PC-3 (cell line): ENCODE data around the gene KCNG1. TPM values are rescaled to one million over a fixed set of nuclear protein-coding genes. Genes with fewer than 3 reads are reported as not detected.

Source experiments
- ATAC-seq: fragments of 200-7000 bp; cut with Tn5 transposase; 2 replicates; pipeline ENCODE4 v1.9.1; 2020; ENCODE audit warnings: mild to moderate bottlenecking, moderate library complexity
- BruUV-seq: library from RNA; stranded (reverse); fragments of 400-500 nt; replicated peaks from 2 replicates; lab custom pipeline; 2021; lab: Mats Ljungman, UMichigan
- CTCF ChIA-PET: fragments of 300-600 bp; sonication (Branson Sonifier 250); formaldehyde crosslinking; loops from one replicate; lab custom pipeline; 2022; ENCODE audit warnings: antibody characterized with exemption; lab: Charles Lee
- POLR2A ChIA-PET: fragments of 300-600 bp; sonication (Branson Sonifier 250); formaldehyde crosslinking; loops from one replicate; lab custom pipeline; 2022; ENCODE audit warnings: antibody characterized with exemption; ENCODE audit not compliant: unreplicated experiment; lab: Charles Lee
- DNase-seq: peaks from one replicate; pipeline ENCODE4 v3.0.0-alpha.2; 2015
- H2AFZ ChIP-seq: fragments of 300-600 bp; sonication (generic); 2 replicates; pipeline ENCODE4 v1.6.0; 2016; ENCODE audit warnings: antibody characterized with exemption, low read length
- H3F3A ChIP-seq: fragments of 300-600 bp; sonication (generic); one replicate; pipeline ENCODE4 v1.6.0; 2017; ENCODE audit warnings: antibody characterized with exemption, low read length, control low read depth, mild to moderate bottlenecking; ENCODE audit not compliant: unreplicated experiment
- H3K27ac ChIP-seq: fragments of 300-600 bp; sonication (generic); 2 replicates; pipeline ENCODE4 v1.5.1; 2016; ENCODE audit warnings: mild to moderate bottlenecking, low read length
- H3K27me3 ChIP-seq: fragments of 300-600 bp; sonication (generic); 2 replicates; pipeline ENCODE4 v1.6.1; 2016; ENCODE audit warnings: low read length, mixed read lengths
- H3K36me3 ChIP-seq: fragments of 300-600 bp; sonication (generic); 2 replicates; pipeline ENCODE4 v1.6.1; 2016; ENCODE audit warnings: low read depth, mixed run types, low read length, mixed read lengths
- H3K4me1 ChIP-seq: fragments of 300-600 bp; sonication (generic); 2 replicates; pipeline ENCODE4 v1.5.1; 2016; ENCODE audit warnings: low read length; ENCODE audit not compliant: insufficient read depth
- H3K4me2 ChIP-seq: fragments of 300-600 bp; sonication (generic); 2 replicates; pipeline ENCODE4 v1.6.0; 2016; ENCODE audit warnings: low read length
- H3K4me3 ChIP-seq: fragments of 300-600 bp; sonication (generic); 2 replicates; pipeline ENCODE4 v1.5.1; 2016; ENCODE audit warnings: mild to moderate bottlenecking, low read length, mixed read lengths
- H3K79me2 ChIP-seq: fragments of 300-600 bp; sonication (generic); 2 replicates; pipeline ENCODE4 v1.6.1; 2017; ENCODE audit warnings: low read length, mixed read lengths
- H3K9ac ChIP-seq: fragments of 300-600 bp; sonication (generic); 2 replicates; pipeline ENCODE4 v1.6.0; 2016; ENCODE audit warnings: mild to moderate bottlenecking, low read length
- H3K9me2 ChIP-seq: fragments of 300-600 bp; sonication (generic); replicated peaks from 2 replicates; pipeline ENCODE4 v1.6.1; 2016; ENCODE audit warnings: mixed run types, low read length, mixed read lengths
- H3K9me3 ChIP-seq: fragments of 300-600 bp; sonication (generic); 2 replicates; pipeline ENCODE4 v1.6.1; 2016; ENCODE audit warnings: low read length, mixed read lengths
- H4K20me1 ChIP-seq: fragments of 300-600 bp; sonication (generic); 2 replicates; pipeline ENCODE4 v1.6.1; 2016; ENCODE audit warnings: low read length, mixed read lengths
- CTCF ChIP-seq: fragments of 300-600 bp; sonication (generic); conservative IDR thresholded peaks from 2 replicates; pipeline ENCODE4 v1.5.1; 2017; ENCODE audit warnings: antibody characterized with exemption, low read depth, mild to moderate bottlenecking, low read length
- EZH2 ChIP-seq: fragments of 300-600 bp; sonication (generic); IDR thresholded peaks from one replicate; pipeline ENCODE4 v1.6.1; 2017; ENCODE audit warnings: antibody characterized with exemption, mild to moderate bottlenecking, low read length; ENCODE audit not compliant: unreplicated experiment
- EZH2phosphoT487 ChIP-seq: fragments of 300-600 bp; sonication (generic); IDR thresholded peaks from 2 replicates; pipeline ENCODE4 v1.6.1; 2018; ENCODE audit warnings: mild to moderate bottlenecking, antibody characterized with exemption, low read length, borderline replicate concordance
- intact Hi-C: fragments of 100-400 bp; cut with micrococcal nuclease; formaldehyde crosslinking; loops from 2 replicates; pipeline ENCODE4 v1.9.0; 2023
- total RNA-seq: library from RNA; depleted of rRNA; stranded (reverse); fragments of >200 nt; gene quantifications from 2 replicates; pipeline ENCODE4 v1.2.3, GENCODE V29; 2014

The KCNG1 gene
- total RNA-seq, 1 experiment from 2014 or later, result 61.5 TPM

DNA sequence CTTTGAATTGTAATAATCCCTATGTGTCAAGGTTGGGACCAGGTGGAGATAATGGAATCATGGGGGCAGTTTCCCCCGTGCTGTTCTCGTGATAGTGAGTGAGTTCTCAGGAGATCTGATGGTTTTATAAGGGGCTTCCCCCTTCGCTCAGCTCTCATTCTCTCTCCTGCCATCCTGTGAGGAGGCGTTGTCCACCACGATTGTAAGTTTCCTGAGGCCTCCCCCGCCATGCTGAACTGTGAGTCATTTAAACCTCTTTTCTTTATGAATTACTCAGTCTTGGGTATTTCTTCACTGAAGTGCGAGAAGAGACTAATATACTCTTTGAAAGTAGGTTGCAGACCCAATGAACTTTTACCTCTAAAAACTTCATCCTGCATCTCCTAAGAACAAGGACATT, 39.2 kb upstream of the KCNG1 start:
- ATAC-seq (no peak), DNase-seq (no peak)
- H3K36me3 ChIP-seq, result no peaks in the 10 kb centered on the region
- no peaks in the 10 kb centered on the region for H3F3A ChIP-seq
- H2AFZ ChIP-seq, result no peak overlapping the region
- POLR2A ChIA-PET, result no interaction called here
- H3K4me1 ChIP-seq, result no peaks in the 10 kb centered on the region
- H4K20me1 ChIP-seq, result no peaks in the 10 kb centered on the region
- TF ChIP-seq EZH2phosphoT487, result no peak
- TF ChIP-seq CTCF, result no peak
- no peak for TF ChIP-seq EZH2
- H3K9me3 ChIP-seq, result no peaks in the 10 kb centered on the region
- H3K9me2 ChIP-seq, result no peaks in the 10 kb centered on the region
- no peak overlapping the region for H3K4me3 ChIP-seq
- H3K27ac ChIP-seq, result no peak overlapping the region
- no peak overlapping the region for H3K4me2 ChIP-seq
- no peak overlapping the region for H3K9ac ChIP-seq
- no peaks in the 10 kb centered on the region for H3K79me2 ChIP-seq
- no TSS peak for BruUV-seq
- peaks cover 38% of the 10 kb centered on the region for H3K27me3 ChIP-seq
- CTCF ChIA-PET, result no interaction called here
- intact Hi-C loops, result no loop called here

GRCh38 chr20:51061418-51062045, 38.6 kb upstream of the KCNG1 start:
- TF ChIP-seq EZH2phosphoT487 (no peak), CTCF (no peak), EZH2 (no peak)
- no peak overlapping the region for H3K4me3 ChIP-seq
- no peak overlapping the region for H2AFZ ChIP-seq
- no peaks in the 10 kb centered on the region for H3K9me2 ChIP-seq
- no peaks in the 10 kb centered on the region for H3K9me3 ChIP-seq
- intact Hi-C loops, result no loop called here
- ChIA-PET POLR2A (no interaction called here), CTCF (no interaction called here)
- H3K36me3 ChIP-seq, result no peaks in the 10 kb centered on the region
- no peaks in the 10 kb centered on the region for H4K20me1 ChIP-seq
- H3K9ac ChIP-seq, result no peak overlapping the region
- H3K4me1 ChIP-seq, result no peaks in the 10 kb centered on the region
- no peak overlapping the region for H3K4me2 ChIP-seq
- BruUV-seq, result no TSS peak
- H3K27me3 ChIP-seq, result peaks cover 38% of the 10 kb centered on the region
- ATAC-seq (no peak), DNase-seq (no peak)
- no peak overlapping the region for H3K27ac ChIP-seq
- H3F3A ChIP-seq, result no peaks in the 10 kb centered on the region
- no peaks in the 10 kb centered on the region for H3K79me2 ChIP-seq

GRCh38 chr20:51060301-51060700, 37.4 kb upstream of the KCNG1 start:
- Histone ChIP-seq H3K4me3 (no peak overlapping the region), H2AFZ (no peak overlapping the region), H3K9me3 (no peaks in the 10 kb centered on the region), H3K27me3 (peaks cover 32% of the 10 kb centered on the region; the same call in 1 of the 2 replicates), H3K4me1 (no peaks in the 10 kb centered on the region), H3F3A (no peaks in the 10 kb centered on the region), H3K79me2 (no peaks in the 10 kb centered on the region), H3K27ac (no peak overlapping the region), H3K4me2 (no peak overlapping the region), H4K20me1 (no peaks in the 10 kb centered on the region), H3K36me3 (no peaks in the 10 kb centered on the region), H3K9me2 (no peaks in the 10 kb centered on the region), H3K9ac (no peak overlapping the region)
- POLR2A ChIA-PET, result no interaction called here
- no TSS peak for BruUV-seq
- DNase-seq (no peak), ATAC-seq (no peak)
- TF ChIP-seq EZH2 (no peak), EZH2phosphoT487 (no peak), CTCF (no peak)
- CTCF ChIA-PET, result no interaction called here
- intact Hi-C loops, result no loop called here
